Colonic mucosa (tissue), 4 donors: ENCODE measurements around the gene CFAP46. TPM values are rescaled to one million over a fixed set of nuclear protein-coding genes. Genes with fewer than 3 reads are reported as not detected.

Source experiments
- DNase-seq: peaks from one replicate; pipeline ENCODE4 v3.0.0-alpha.2; 2020
- H3K27ac ChIP-seq: fragments of 200-600 bp; one replicate; pipeline ENCODE4 v1.8.0; 2021
- H3K27me3 ChIP-seq: fragments of 200-600 bp; one replicate; pipeline ENCODE4 v1.8.0; 2021
- H3K36me3 ChIP-seq: fragments of 200-600 bp; one replicate; pipeline ENCODE4 v1.8.0; 2021
- H3K4me1 ChIP-seq: fragments of 200-600 bp; one replicate; pipeline ENCODE4 v1.8.0; 2021; ENCODE audit warnings: mild to moderate bottlenecking
- H3K4me3 ChIP-seq: fragments of 200-600 bp; one replicate; pipeline ENCODE4 v1.8.0; 2021
- H3K9ac ChIP-seq, 2 donors: one replicate each; pipeline ENCODE4 v1.7.0; 2013; ENCODE audit warnings: control low read depth in 2 of 2, low read depth in 2 of 2, low read length in 2 of 2
- H3K9me3 ChIP-seq: fragments of 200-600 bp; one replicate; pipeline ENCODE4 v1.8.0; 2021
- intact Hi-C: fragments of 100-400 bp; cut with DNase I; formaldehyde crosslinking; loops from one replicate; pipeline ENCODE4 v1.14.1; 2022
- total RNA-seq, 2 donors: library from RNA; stranded (reverse); fragmentation: NEBNext Ultra II Directional in 1 of 2; extraction: Animal tissue kit (Norgen Biotek cat#: 25700) in 1 of 2; gene quantifications; one replicate each; pipeline ENCODE4 v1.2.1, GENCODE V29; 2021
- TF ChIP-seq, protein P1 (sequence below): fragments of 200-600 bp; IDR thresholded peaks from one replicate; pipeline ENCODE4 v1.8.0; 2022; ENCODE audit warnings: antibody characterized with exemption, mild to moderate bottlenecking
- donor health status: healthy.
- donor health status: DM: no; HTN: no; CAD: no.
- donor health status: DM: no; HTN: no; CAD: no.

Gene CFAP46
- total RNA-seq, 2 donors from 2014 or later = 0.13 TPM; not detected in 1

DNA sequence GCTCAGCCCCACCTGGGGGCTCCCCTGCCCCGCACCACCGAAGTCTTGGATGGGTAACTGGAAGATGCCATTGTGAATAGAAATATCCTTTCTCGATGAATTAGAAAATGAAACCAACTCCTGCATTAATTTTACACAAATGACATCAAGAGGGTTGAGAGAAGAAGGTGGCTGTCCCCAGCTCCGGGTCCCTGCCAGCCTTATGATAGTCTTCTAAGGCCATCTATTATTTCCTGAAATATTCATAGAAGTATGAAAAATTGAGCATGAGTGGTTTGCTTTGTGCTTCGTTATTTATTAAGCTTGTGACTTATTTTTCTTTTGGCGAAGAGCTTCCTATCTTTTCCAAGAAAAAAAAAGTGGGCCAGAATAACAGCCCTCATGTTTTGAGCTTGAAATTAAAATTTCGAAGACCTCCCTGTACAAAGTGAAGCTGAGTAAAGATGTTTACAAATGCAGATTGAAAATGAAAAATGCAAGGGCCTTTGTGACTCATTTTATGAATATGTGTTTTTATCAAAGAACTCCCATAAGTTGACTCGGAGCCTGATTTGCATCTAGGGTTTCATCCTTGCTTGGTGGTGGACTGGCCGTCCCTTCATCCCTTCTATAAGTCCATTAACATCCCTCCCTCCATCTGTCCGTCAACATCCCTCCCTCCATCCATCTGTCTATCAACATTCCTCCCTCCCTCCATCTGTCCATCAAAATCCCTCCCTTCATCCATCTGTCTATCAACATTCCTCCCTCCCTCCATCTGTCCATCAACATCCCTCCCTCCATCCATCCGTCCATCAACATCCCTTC is 20.5 kb upstream of the CFAP46 start:
- Histone ChIP-seq H3K27me3 (no peaks in the 10 kb centered on the region), H3K9ac (no peak overlapping the region), H3K27ac (no peak overlapping the region), H3K36me3 (no peaks in the 10 kb centered on the region), H3K4me3 (peak overlapping the region; percentile 43), H3K9me3 (no peaks in the 10 kb centered on the region), H3K4me1 (no peaks in the 10 kb centered on the region)
- DNase-seq = no peak
- intact Hi-C loops = no loop called here
- TF ChIP-seq, protein P1, sequence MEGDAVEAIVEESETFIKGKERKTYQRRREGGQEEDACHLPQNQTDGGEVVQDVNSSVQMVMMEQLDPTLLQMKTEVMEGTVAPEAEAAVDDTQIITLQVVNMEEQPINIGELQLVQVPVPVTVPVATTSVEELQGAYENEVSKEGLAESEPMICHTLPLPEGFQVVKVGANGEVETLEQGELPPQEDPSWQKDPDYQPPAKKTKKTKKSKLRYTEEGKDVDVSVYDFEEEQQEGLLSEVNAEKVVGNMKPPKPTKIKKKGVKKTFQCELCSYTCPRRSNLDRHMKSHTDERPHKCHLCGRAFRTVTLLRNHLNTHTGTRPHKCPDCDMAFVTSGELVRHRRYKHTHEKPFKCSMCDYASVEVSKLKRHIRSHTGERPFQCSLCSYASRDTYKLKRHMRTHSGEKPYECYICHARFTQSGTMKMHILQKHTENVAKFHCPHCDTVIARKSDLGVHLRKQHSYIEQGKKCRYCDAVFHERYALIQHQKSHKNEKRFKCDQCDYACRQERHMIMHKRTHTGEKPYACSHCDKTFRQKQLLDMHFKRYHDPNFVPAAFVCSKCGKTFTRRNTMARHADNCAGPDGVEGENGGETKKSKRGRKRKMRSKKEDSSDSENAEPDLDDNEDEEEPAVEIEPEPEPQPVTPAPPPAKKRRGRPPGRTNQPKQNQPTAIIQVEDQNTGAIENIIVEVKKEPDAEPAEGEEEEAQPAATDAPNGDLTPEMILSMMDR = no peak

DNA sequence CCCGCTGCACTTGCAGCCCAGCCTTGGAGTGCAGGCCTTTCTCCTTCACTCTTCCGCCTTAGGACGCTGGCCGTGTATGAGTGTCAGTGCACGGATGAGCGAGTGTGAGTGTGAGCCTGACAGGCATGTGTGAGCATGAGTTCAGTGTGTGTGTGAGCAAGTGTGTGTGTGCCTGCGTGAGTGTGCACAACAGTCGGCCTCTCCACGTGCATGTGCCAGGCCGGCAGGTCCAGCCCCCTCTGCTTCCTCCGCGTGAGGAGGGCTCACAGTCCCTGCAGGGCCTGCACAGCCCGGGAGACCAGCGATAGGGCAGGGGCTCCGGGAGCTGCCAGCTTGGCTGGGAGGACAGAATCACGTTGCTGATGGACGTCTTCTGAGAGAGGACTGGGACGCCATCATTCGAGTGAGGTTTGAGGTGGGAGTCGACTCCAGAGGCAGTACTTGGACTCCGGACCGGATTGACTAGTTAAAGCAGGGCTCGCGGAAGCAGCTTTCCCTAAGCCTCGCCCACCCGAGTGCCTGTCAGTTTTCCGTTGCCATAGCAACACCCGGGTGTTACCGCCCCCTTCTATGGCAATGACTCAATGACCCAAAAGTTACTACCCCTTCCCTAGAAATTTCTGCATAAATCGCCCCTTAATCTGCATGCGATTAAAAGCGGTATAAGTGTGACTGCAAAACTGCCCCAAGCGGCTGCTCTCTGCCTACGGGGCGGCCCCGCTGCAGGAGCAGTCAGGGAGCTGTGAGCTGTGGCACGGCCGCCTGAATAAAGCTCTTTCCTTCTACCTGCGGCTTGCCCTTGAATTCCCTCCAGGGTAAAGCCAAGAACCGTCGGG is 19.6 kb upstream of the CFAP46 start:
- Histone ChIP-seq H3K27ac (no peak overlapping the region), H3K4me3 (peak overlapping the region; percentile 43), H3K27me3 (no peaks in the 10 kb centered on the region), H3K9ac (peak overlapping the region in 1 of 2 donors; percentile 30), H3K9me3 (no peaks in the 10 kb centered on the region), H3K36me3 (no peaks in the 10 kb centered on the region), H3K4me1 (no peaks in the 10 kb centered on the region)
- TF ChIP-seq, protein P1 = no peak
- DNase-seq = peak; percentile 88
- intact Hi-C loops = no loop called here

DNA sequence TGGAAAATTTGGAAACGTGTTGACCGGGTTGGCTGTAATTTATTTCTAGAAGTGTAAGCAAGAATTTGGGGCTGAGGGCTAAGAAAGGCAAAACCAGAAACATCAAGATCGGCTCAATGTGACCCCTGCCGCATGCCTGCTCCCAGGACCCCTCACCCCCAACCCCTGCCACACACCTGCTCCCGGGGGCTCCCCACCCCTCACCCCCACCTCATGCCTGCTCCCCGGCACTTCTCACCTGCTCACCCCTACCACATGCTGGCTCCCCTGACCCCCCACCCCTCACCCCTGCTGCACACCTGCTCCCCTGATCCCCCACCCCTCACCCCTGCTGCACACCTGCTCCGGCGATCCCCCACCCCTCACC is 19.0 kb upstream of the CFAP46 start:
- intact Hi-C loops = no loop called here
- TF ChIP-seq, protein P1 = no peak

DNA sequence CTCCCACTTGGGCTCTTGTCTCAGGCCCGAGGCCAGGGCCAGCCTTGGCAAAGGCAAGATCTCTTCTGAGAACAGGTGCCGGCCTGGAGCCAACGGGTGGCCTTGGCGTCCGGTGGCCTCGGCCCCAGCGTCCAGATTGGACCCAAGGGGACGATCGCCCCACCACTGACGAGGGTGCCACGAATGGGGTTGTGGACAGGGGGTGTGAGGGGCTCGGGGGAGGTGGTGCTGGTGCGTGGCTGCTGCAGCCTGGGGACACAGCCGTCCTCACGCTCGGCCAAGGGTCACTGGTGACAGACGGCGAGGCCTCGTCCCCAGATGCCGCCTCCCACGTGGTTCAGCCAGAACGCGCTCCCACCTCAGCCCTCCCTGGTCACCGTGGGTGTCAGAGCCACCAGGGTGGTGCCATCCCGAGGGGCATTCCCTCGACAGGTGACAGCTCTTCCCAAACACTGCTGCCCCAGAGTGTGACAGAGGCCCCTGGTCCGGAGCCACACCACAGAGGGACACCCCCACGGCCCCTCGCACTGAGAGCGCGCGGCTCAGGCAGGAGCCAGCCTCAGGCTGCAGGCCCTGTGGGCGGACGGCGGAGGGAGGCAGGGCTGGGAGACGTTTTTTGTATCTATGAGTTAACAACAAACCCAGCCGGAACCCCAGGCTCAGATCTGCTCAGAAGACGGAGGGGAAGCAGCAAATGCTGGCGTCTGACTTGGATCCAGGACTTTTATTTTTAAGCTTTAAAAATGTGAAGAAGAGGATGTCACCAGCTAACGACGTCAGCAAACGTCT is 18.5 kb upstream of the CFAP46 start:
- intact Hi-C loops = no loop called here
- Histone ChIP-seq H3K9me3 (no peaks in the 10 kb centered on the region), H3K36me3 (no peaks in the 10 kb centered on the region), H3K4me3 (no peak overlapping the region), H3K27ac (no peak overlapping the region), H3K27me3 (no peaks in the 10 kb centered on the region), H3K4me1 (no peaks in the 10 kb centered on the region), H3K9ac (no peak overlapping the region)
- TF ChIP-seq, protein P1 = no peak
- DNase-seq = no peak

More for the DNA sequence above, 19.0 kb upstream of the CFAP46 start:
- peak overlapping the region in 1 of 2 donors; percentile 30 for H3K9ac ChIP-seq
- no peak for DNase-seq
- H3K36me3 ChIP-seq = no peaks in the 10 kb centered on the region
- no peaks in the 10 kb centered on the region for H3K27me3 ChIP-seq
- no peak overlapping the region for H3K27ac ChIP-seq
- no peak overlapping the region for H3K4me3 ChIP-seq
- H3K4me1 ChIP-seq = no peaks in the 10 kb centered on the region
- H3K9me3 ChIP-seq = no peaks in the 10 kb centered on the region

DNA sequence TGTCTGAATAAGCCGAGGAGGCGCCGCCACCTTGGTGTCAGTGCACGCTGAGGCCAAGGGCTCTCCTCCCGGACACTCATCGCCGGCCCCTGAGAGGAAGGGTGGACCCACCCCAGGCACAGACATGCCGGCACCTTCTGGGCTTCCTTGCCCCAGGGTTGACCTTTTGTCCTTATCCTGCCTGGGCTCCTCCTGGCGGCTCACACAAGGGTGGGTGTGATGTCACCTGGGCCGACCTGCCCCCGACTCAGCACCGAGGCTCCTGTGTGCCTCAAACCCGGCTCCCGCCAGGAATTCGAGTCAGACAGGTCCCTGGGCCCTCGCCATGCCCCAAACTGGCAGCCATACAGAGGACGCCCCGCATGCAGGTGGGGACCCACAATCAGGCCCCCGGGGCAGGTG is 17.7 kb upstream of the CFAP46 start:
- DNase-seq = no peak
- intact Hi-C loops = no loop called here
- Histone ChIP-seq H3K9me3 (no peaks in the 10 kb centered on the region), H3K4me3 (no peak overlapping the region), H3K4me1 (no peaks in the 10 kb centered on the region), H3K36me3 (no peaks in the 10 kb centered on the region), H3K9ac (no peak overlapping the region), H3K27me3 (no peaks in the 10 kb centered on the region), H3K27ac (no peak overlapping the region)
- TF ChIP-seq, protein P1 = no peak
